HG02763 (cell line): Measurements from ENCODE around the gene IP6K3.
A peak's percentile ranks its signal among the peaks of the same experiment; 100 is the strongest.

ENCODE experiments used
- ATAC-seq: cut with Tn5 transposase; IDR thresholded peaks from one replicate; pipeline ENCODE4 v1.9.1; 2021; ENCODE audit warnings: mild to moderate bottlenecking, moderate library complexity; ENCODE audit not compliant: unreplicated experiment

The IP6K3 gene

DNA sequence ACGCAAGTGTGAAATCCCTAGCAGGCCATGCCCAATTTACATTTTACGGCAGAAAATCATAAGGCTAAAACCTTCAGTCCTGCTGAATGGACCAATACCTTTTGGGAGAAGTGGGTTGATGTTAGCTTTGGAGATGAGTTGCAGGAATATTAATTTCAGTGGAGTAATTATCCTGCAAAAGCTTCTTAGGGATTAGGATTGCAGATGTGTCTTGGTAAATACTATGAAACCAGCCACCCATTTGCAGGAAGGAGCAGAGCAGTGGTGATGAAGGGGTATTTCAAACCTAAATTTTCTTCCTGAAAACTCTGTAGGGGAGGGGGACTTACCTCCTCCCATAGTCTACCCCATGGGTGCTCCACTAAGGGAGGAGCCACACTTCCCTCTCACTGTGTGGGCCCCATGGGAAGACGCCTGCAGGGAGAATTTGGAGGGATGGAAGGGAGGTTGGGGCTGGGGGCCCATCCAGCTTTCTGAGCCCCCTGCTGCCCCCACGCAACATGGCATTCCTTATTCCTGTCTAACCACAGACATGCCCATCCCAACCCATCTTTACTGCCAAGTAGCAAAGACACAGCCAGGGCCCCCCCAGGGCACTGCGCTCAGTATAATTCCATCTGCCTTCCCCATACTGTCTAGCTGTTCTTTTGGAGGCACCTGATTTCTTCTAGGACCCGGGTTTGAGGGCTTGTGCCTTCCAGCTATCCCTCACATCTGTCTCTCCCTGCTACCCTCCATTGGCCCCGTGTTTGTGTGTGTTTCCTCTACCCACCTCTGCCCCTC, 20.6 kb downstream of the IP6K3 start:
- no peak for ATAC-seq

DNA sequence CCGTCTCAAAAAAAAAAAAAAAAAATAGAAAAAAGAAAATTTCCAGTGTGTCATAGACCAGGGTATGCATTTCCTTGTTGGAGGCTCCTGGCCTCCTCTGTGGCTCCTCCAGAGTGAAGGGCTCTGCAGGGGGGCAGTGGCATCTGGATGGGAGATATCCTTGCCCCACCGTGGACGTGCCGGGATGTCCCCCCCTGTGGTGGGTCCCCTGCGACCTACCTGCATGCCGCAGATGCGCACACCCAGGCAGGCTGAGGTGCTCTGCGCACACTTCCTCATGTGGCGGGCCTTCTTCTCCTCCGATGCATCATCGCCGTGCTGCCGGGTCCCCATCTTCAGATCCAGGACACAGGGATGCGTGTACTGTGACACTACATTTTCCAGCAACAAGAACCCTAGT, 21.5 kb downstream of the IP6K3 start:
- ATAC-seq: no peak

DNA sequence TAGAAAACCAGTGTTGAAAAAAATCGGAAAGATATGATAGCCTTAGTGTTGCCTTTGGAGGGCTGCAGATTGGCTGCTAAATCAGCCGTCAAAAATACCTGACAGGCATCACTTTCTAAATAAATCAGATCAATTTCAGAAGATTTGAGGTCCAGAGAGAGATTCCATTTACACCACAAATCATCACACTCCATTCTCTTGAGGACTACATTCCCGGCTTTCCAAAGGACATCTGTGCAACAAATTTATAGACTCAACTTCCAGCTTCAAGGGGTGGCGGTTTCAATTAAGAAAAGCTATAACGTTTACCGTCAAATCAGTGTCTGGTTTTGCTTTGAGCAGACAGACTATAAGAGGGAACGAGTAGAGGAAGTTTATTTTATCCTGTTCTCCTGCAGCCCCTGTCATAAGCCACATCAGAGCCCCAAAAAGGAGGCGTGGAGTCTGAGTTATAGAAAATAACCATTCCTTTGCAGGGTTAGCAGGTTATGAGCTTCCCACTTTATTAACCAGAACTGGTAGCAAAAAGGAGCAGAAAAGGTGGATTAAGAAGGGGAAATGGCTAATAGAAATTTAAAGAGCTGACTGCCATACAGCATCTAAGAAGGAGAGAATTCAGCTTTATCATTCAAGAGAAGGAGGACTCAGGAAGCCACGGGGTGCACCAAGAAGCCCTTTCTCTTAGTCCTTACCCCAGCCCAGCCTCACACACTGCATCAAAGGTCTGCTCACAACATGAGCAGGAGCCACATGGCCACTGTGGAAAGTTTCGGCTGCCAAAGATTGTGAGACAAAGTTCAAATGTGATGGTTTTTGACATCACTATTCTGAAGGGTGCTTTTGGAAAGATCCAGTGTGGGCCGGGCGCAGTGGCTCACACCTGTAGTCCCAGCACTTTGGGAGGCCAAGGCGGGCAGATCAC, 22.3 kb downstream of the IP6K3 start:
- ATAC-seq: no peak

DNA sequence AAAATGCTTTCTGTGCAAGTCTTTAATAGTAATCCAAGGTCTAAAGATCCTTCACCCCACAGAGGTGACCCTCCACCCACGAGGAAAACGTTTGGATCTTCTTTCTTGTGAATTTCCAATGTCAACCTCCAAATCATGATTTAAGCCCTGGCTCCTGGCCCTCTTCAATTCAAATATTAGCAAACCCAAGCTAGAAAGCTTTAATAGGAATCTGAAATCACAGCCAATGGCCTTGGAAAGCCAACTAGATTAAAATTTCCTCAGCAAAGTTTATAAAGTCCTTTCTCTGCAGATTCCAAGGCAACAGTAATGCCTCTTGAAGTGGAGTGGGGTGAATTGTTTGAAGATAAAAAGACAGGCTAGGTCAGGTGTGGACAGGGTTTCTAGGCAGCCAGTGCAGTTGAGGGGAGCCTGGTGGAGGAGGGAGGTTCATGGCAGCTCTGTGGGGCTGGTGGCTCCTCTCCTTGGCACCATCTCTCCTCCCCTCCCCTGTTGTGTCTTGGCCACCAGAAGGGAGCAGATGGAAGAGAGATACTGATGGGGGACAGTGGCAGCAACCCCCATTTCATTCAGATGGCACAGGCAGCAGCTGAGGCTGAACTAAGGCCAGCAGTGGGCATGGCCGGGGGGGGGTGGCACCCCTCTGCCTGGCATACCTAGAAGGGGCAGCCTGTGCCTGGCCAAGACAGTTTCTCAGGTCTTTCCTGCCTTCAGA, 23.2 kb downstream of the IP6K3 start:
- ATAC-seq: no peak

DNA sequence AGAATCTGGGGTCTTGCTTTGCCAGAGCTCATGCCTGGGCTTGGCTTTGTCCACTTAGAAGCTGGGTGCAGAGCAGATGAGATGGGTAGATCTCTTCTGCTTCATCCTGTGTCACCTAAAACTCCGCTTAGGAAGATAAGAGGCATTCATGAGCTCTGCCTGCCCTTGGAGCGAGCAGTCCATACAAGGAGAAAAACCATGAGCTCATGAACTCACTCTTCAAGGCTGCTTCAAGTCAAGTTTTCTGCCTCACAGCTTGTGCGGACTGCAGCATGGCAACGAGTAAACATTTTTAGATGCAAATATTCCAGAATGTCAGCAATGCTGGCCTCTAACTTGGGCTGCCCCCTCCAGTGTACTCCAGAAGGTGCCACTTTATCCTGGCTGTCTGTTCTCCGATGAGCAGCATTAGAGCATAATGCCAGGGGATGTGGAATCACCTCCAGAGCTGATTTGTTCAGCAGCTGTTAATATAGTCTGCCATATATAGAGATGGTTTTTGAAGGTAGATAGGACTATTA, 24.5 kb downstream of the IP6K3 start:
- ATAC-seq: no peak

DNA sequence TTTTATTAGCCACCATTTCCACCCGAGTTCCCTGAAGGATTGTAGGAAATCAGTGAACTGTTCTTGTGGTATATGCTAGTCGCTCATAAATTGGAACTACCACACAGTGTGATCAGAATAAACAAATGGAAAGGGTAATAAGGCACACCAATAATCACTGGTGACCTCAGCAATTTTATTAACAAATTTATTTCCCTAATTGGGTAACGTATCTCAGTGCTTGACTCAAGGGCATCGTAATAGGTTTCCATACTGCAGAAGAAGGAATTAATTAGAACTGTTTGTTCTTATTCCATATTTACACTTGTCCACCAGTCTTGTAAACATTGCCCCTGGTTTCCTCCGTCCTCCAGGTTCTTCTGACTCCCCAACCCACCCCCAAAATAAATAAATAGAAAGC, 25.2 kb downstream of the IP6K3 start:
- no peak for ATAC-seq

DNA sequence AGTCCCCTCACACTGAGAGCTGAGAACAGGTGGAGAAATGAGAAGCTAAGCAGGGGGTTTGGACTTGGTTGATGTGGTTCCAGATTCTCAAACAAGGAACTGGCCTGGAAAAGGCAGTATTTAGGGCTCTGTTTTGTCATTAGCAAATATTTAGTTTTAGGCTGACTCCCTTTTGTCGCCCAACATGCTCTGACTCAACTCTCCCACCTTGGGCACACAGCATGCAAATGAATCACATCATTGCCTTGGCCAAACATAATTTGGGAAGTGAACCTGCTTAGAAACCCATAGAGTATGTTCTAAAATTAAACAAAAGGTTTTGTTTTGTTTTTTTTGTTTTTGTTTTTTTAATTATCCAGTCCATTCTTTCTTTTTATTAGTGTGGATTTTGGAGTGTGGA, 25.7 kb downstream of the IP6K3 start:
- no peak for ATAC-seq

DNA sequence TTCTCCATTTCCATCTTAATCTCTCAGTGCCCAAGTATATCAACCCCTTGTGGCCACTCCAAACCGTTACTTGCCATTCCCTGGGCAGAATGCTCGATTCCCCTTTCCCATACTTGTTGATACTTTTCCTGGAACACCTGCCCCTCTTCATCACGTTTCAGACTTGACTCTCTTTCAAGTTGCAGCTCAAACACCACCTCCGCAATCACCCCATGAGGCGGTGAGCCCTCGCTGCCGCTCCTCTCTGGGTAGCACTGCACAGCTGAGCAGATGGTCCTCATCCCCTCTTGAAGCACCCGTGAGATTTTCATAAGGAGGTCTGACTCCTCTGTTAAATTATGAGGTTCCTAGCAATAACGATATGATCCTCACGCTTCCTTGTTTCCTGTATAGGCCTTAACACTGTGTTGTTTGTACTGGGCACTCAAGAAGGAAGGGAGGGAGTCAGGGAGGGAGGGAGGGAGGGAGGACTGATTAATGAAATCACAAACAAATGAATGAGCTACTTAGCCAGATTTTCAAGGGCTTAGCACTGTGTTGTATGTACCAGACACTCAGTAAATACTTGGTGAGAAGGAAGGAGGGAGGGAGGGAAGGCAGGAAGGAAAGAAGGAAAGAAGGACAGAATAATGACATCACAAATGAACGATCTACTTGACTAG, 27.2 kb downstream of the IP6K3 start:
- no peak for ATAC-seq

DNA sequence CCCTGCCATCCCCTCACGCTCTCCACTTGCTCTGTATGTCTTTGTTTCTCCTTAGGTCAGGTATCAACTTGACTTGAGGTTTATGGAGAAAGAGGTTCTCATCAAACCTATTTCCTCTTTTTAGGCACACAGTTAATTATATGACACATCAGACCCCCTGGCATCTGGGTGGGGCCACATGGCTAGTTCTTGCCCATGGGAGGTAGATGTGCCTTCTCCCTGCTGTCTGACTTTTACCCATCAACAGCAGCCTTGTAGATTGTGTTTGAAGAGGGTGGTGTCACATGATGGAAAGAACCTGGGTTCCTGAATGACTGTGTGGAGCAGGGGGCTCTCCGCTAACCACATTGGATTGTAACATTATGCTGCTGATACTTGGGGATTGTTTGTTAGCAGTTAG, 28.0 kb downstream of the IP6K3 start:
- ATAC-seq: no peak

DNA sequence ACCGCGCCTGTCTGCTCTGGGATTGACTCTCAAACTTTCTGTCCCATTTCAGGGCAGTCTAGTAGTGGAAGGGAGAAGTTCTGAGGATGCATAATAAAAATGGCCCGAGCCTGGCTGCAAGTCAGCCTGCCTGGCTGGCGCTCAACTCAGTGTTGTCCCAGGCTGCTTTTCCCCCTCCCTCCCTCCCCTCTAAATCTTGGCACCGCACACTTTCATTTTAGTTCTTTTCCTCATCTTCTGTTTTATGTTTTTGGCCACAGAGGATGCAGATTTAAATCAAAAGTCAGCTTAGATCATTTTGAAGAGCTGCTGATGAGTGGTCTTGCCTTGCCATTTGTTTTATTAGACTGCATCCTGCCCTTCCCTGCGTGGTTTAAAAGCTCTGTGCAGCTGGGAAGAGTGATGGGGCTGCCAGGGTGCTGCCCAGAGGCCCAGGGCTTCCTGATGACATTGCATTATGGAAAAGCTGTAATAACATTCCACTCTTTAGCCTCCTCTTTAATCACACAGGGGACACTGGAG, 28.7 kb downstream of the IP6K3 start:
- no peak for ATAC-seq

DNA sequence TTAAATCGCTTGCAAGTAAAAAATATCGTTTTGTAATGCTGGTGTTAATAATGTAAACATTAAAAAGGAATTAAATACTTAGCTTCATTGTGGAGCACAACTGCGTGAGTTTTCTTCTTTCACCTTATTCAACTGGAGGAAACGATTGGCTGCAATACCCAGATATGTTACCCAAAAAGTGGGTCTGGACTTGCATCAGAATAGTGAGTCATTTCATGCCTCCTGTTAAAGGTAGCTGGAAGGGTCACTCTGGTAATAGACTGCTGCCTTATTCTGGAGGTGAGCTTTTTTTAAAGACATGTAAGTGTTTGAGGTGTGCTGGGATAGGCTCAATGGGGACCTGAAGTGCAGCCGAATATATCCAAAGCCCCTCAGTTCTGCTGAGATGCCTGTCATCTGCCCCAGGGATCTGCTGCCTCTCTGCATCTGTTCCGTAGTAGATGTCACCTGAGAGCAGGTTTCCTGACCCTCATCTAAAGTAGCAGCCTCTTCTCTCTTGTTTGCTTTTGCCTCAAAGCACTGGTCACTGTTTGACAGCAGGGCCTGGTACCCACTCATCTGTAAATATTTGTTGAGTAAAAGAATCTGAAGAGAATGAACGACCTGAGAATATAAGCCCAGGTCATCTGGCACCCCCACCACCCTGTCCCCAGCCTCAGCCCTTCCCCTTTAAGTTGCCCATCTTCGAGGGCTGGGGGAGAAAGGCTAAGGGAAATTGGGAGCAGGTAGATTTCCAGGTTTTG, 29.6 kb downstream of the IP6K3 start:
- ATAC-seq: no peak

DNA sequence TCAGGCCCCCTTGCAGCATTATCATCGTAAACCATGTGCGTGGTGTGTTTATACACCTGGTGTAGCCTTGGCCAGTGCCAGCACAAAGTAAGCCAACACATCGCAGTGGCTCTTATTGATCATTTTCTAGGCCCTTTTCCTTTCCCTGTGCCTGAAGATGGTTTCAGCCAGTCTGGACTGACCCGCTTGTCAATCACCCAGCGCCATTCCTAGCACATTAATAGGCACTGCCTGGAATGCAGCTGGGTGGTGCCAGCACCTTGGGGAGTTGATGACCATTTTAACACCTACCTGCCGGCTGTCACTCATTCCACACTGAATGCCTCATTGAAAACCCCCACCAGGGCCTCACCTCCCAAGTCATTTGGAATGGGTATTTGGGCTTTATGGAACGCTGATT, 30.3 kb downstream of the IP6K3 start:
- no peak for ATAC-seq

DNA sequence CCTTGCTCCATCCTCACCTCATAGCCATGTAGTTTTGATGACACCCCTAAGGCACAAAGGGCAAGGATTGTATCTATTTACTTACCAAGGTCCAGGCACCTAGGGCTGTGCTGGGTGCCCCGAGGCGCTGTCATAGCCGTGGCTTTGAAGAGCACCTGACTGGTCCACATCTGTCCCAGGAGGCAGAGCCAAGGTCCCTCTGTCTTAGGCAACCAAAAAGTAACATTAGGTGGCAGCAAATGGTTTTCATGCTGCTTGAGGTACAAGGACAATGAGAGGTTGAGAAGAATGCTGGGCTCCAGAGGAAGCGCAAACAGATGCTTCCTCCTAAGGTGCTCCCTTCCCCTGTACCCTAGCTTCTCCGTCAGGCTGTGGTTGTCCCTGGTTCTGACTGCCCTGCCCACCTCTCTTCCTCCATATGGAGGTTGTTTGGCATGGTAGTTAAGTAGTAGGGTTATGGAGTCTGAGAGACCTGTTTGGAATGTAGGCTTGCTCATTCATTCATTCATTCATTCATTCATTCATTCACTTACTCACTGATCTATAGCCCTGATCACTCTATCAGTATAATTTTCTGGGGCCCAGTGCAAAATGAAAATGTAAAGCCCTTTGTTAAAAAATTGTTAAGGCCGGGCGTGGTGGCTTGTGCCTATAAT, 32.2 kb downstream of the IP6K3 start:
- ATAC-seq: no peak

DNA sequence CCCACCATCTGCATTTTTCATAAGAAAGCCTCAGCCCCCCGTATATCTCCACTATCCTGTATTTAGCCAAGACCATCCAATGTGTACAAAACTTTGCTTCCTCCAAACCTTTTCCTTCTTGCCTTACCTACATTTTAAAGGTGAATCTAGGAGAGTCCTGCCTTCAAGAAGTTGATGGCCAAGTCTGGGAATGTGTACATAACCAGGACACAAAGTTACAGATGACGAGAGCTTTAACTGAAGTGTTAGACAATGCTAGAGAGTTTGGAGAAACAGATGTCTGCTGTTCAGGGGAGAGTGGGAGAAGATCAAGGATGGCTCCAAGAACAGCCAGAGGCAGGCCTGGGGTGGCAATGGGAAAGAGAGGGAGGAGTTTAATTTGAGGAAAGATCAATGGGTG, 32.9 kb downstream of the IP6K3 start:
- ATAC-seq: no peak

DNA sequence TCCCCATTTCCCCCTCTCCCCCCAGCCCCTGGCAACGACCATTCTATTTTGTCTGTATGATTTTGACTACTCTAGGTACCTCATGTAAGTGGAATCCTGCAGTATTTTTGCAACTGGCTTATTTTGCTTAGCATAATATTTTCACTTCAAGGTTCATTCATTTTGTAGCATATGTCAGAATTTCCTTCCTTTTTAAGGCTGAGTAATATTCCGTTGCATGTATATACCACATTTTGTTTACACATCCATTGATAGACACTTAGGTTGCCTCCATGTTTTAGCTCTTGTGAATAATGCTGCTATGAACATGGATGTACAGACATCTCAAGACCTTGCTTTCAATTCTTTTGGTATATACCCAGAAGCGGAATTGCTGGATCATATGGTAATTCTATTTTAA, 33.8 kb downstream of the IP6K3 start:
- ATAC-seq: no peak

DNA sequence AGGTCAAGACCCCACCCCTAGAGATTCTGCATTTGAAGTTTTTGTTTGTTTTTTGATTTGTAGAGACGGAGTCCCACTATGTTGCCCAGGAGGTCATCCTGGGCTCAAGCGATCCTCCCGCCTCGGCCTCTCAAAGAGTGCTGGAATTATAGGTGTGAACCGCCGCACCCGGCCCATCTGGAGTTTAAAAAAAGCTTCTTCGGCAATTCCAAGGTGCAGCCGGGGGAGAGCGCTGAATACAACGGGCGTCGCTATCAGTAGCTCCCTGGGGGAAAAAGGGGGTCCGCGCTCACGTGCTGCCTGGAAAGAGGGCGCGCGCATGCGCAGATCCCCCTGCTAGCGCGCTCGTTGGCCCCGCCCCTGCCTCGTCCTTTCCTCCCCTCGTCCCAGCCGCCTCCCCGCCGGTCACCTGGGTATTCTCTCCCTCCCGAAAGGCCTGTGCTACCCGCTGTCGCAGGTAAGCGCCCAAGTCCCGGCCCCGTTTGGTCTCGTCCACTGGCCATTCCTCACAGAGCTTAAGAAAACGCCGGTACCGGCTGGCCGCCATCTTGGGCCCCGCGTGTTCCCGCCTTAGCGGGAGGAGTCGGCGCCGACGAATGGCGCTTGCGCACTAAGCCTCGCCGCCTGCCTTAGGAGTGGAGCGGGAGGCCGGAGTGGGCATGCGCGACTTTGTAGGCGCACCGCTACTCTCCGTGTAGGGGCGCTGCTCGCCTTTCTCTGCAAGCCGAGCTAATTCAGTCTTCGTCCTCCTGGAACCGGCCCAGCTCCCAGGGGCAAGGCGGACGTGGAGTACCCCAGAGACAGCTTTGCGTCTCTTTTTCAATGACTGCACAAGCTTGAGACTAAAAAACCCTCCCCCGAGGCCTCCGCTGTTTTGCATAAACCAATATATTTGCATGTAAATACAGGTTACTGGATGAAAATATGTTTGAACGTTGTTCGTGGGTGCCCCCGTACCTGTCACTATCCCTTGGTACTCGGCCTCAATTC, 35.3 kb downstream of the IP6K3 start, which contains the start of gene UQCC2:
Gene UQCC2, minus strand, starts transcription at position 561 of the 990 bp plus-strand sequence. Its CDS starts 14 bp downstream, at position 547.
- peak; percentile 84 for ATAC-seq

DNA sequence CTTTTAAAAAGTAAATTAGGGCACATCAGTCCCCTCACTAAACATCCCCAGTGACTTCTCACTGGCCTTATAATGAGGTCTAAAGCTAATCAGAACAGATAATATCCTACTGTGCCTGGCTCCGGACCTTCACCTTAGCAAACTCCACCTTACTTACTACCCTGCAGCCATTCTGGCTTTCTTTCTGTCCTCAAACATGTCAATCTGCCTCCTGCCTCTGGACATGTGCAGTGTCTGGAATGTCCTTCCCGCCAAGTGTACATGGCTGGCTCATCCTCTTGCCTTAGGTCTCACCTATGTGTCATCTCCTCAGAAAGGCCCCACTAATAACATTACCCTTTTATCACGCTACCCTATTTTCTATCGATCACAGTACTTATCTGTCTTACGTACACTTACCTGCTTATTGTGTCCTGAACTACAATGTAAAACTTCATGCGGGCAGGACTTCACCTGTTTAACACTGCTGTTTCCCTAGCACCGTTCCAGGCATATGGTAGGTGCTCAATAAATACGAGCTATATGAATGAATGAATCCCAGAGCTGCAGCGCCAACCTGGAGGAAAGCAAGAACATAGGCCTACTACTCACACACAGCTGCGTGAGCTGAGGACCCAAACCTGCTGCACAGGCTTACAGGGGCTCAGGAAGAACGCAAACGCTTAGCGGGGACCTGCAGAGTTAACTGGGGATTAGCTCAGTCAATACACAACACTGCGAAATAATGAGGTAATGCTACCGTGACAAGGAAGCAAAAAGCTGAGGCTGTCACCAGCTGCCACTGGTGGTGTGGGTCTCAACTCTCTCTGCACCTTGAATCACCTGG, 36.2 kb downstream of the IP6K3 start:
- no peak for ATAC-seq
